AG20443 (cell line): ENCODE measurements around the gene ERGIC1.

Experiments used
- DNase-seq: peaks from one replicate; pipeline ENCODE4 v3.0.0; 2012; ENCODE audit warnings: low spot score, mixed read lengths

The ERGIC1 gene

DNA sequence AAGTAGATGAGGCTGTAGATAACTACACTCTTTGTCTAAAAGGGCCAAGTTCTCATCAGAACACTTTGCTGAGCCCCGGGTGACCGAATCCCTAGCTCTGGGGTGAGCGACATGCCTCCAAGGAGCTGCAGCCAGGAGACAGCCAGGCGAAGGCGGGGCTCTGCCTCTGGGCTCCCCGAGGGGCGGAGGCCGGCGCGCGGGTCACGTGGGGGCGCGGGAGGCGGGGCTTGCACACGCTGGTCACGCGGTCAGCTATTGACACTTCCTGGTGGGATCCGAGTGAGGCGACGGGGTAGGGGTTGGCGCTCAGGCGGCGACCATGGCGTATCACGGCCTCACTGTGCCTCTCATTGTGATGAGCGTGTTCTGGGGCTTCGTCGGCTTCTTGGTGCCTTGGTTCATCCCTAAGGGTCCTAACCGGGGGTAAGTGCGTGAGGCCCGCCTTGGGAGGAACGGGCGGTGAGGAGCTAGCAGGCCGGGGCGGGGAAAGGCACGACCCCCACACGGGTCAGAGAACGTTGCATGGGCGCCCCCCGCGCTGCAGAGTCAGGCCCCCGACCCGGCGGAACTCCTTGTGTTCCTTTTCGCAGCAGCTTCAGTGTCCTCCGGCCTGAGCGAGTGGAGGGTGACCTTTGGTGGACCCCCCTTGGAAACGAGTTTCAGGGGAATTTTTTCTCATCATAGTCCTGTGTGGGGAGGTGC lies 149.6 kb downstream of the ERGIC1 start, which contains the start of gene ATP6V0E1:
TSS of gene ATP6V0E1 (plus strand) at position 230 of the 702 bp plus-strand sequence. CDS start at position 320, 90 bp downstream.
- peak; percentile 98 for DNase-seq

DNA sequence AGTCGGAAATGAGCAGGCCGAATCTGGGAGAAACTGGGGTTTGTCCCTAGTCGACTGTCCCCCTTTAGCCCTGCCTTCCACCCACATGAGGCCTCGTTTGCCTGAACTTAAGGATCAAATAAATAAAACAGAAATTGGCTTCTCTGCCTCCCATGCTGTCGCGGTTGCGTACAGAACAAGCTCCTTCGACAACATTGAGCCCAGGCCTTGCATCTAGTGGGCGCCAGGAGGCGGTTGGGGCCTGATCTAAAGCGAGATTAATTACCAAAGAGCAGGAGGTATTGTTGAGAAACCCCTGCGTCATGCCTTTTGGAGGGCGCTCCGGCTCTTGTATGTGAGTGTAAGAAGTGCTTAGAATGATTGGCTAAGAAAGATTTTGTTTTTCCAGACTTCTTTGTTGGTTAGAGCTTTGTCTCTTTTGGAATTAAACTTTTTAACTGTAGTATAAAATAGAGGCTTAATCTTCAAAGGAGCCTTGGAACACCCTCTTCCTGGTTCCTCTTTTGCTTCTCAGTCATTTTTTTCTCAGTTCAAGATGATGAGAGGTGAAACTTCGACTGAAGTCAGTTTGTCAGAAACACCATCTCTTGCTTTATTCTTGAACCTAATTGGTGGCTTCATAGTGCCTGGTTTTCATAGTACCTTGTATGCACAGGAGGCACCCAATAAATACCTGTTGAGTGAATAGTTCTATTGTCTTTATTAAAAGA lies 150.3 kb downstream of the ERGIC1 start:
- peak; percentile 86 for DNase-seq

GRCh38 chr5:172985596-172985995 lies 151.5 kb downstream of the ERGIC1 start:
- no peak for DNase-seq

GRCh38 chr5:172988276-172988675 lies 154.2 kb downstream of the ERGIC1 start:
- DNase-seq = no peak

DNA sequence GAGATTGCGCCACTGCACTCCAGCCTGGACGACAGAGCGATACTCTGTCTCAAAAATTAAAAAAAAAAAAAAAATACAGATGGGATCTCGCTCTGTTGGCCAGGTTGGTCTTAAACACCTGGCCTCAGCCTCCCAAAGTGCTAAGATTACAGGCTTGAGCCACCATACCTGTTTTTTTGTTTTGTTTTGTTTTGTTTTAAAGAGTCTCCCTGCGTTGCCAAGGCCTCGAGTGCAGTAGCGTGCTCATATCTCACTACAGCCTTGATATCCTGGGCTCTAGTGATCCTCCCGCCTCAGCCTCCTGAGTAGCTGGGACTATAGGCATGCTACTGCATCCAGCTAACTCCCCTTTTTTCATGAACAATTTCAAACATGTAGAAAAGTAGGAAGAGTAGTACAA lies 156.7 kb downstream of the ERGIC1 start:
- DNase-seq = no peak

- no peak for DNase-seq
Observed at GRCh38 chr5:172994405-172994804, 160.4 kb downstream of the ERGIC1 start.

- DNase-seq = no peak
Observed at GRCh38 chr5:172999372-172999973, 165.4 kb downstream of the ERGIC1 start.

DNA sequence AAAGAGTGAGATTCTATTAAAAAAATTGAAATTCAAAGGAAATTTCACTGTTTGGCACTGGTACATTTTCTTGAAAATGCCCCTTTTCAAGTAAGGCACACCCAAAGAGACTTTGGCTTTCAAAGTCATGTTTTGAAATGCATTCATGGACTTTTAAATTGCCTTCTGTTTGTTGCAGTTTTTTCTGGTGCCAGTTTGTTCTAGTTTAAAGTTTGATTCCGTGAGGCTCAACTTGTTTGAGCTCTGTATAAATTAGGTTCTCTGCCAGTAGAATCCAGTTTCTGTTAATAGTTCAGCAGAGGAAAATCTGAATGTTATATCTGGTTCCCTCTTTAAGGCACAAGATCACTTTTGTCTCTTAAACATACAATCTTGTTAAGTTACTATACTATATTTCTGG lies 165.9 kb downstream of the ERGIC1 start:
- DNase-seq = no peak

GRCh38 chr5:173001229-173001841 lies 167.3 kb downstream of the ERGIC1 start:
- DNase-seq = no peak
